Pons (tissue), 1 donor: ENCODE data around the gene SULT1A1.

Experiments
- DNase-seq: peaks from one replicate; pipeline ENCODE4 v3.0.0-alpha.2; 2016; ENCODE audit warnings: low spot score

The SULT1A1 gene

GRCh38 chr16:28558456-28558855 is 51.4 kb downstream of the SULT1A1 start:
- DNase-seq, result no peak

DNA sequence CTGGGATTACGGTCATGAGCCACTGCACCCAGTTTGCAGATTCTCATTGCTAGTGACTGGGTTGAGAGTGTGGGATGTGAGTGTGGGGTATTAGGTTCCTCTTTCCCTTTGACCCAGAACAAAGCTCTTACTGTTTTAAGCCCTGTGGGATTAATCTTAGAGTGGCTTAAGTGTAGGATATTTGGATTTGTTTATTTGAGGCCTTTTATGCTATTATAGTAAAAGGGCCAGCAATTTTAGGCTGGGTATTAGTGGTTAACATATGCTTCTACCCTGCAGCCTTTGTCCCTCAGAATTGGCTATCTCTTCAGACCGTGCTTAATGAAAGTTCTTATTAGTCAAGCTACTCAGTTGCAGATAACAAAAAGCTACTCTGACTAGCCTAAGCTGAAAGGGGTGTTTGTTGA is 52.9 kb downstream of the SULT1A1 start:
- no peak for DNase-seq

DNA sequence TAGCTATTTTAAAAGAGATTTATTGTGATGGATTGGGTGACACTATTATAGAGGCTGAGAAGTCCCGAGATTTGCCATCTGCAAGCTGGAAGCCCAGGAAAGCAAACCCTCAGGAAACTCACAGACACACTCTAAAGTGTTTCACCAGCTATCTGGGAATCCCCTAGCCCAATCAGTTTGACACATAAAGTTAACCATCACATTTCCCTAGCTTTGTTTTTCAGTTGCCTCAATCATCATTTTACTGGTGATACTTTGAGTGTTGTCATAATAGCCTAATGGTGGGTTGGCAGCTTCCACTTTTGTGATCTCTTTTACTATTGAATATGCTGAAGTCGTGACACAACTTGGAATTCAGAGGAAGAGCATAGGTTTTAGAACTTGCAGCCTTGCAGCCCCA is 54.3 kb downstream of the SULT1A1 start:
- no peak for DNase-seq
